Neural cell (in vitro differentiated cells): ENCODE measurements around the gene NDUFA5. TPM values are rescaled to one million over a fixed set of nuclear protein-coding genes. Genes with fewer than 3 reads are reported as not detected.

Source experiments
- H2AFZ ChIP-seq: fragments of 200-600, 300-800 bp; sonication (generic), shearing (Covaris generic); 2 replicates; pipeline ENCODE4 v1.6.0; 2014; ENCODE audit warnings: low read depth, mild to moderate bottlenecking, antibody characterized with exemption, low read length, moderate library complexity
- H3F3A ChIP-seq: fragments of 200-600 bp; shearing (Covaris generic); 2 replicates; pipeline ENCODE4 v1.6.1; 2016; ENCODE audit warnings: mild to moderate bottlenecking, moderate library complexity, mixed read lengths, antibody characterized with exemption, low read length; ENCODE audit not compliant: insufficient read depth, poor library complexity, severe bottlenecking
- H3K27ac ChIP-seq: fragments of 200-600, 300-800 bp; sonication (generic), shearing (Covaris generic); 2 replicates; pipeline ENCODE4 v1.5.1; 2014; ENCODE audit warnings: mild to moderate bottlenecking, low read length, moderate library complexity
- H3K27me3 ChIP-seq: fragments of 300-800, 200-600 bp; sonication (generic), shearing (Covaris generic); 2 replicates; pipeline ENCODE4 v1.6.0; 2014; ENCODE audit warnings: mild to moderate bottlenecking, low read depth, low read length, moderate library complexity; ENCODE audit not compliant: insufficient read depth
- H3K36me3 ChIP-seq: fragments of 300-800, 200-600 bp; sonication (generic), shearing (Covaris generic); 2 replicates; pipeline ENCODE4 v1.5.1; 2014; ENCODE audit warnings: mild to moderate bottlenecking, antibody characterized with exemption, low read length, moderate library complexity; ENCODE audit not compliant: insufficient read depth
- H3K4me2 ChIP-seq: fragments of 300-800, 200-600 bp; sonication (generic), shearing (Covaris generic); 2 replicates; pipeline ENCODE4 v1.6.0; 2014; ENCODE audit warnings: mild to moderate bottlenecking, low read length
- H3K4me3 ChIP-seq: fragments of 300-800, 200-600 bp; sonication (generic), shearing (Covaris generic); 2 replicates; pipeline ENCODE4 v1.5.1; 2014; ENCODE audit warnings: mild to moderate bottlenecking, low read length, moderate library complexity
- H3K79me2 ChIP-seq: fragments of 200-600 bp; shearing (Covaris generic); replicated peaks from 2 replicates; pipeline ENCODE4 v1.6.0; 2014; ENCODE audit warnings: mild to moderate bottlenecking, low read length, moderate library complexity; ENCODE audit not compliant: insufficient read depth
- H3K9ac ChIP-seq: fragments of 300-800, 200-600 bp; sonication (generic), shearing (Covaris generic); 2 replicates; pipeline ENCODE4 v1.6.1; 2016; ENCODE audit warnings: mild to moderate bottlenecking, low read length, mixed read lengths
- H3K9me2 ChIP-seq: fragments of 200-600 bp; shearing (Covaris generic); 2 replicates; pipeline ENCODE4 v1.6.1; 2016; ENCODE audit warnings: mild to moderate bottlenecking, low read length, mixed read lengths; ENCODE audit not compliant: insufficient read depth
- H3K9me3 ChIP-seq: fragments of 200-600, 300-800 bp; sonication (generic), shearing (Covaris generic); 2 replicates; pipeline ENCODE4 v1.6.1; 2016; ENCODE audit warnings: mild to moderate bottlenecking, mixed run types, low read length, moderate library complexity, mixed read lengths
- H4K20me1 ChIP-seq: fragments of 200-600 bp; shearing (Covaris generic); 2 replicates; pipeline ENCODE4 v1.6.1; 2016; ENCODE audit warnings: mild to moderate bottlenecking, mixed run types; ENCODE audit not compliant: insufficient read depth
- EP300 ChIP-seq: fragments of 450-650 bp; conservative IDR thresholded peaks from 2 replicates; pipeline ENCODE4 v1.6.1; 2014; ENCODE audit warnings: antibody characterized with exemption, mild to moderate bottlenecking, moderate library complexity; ENCODE audit not compliant: poor library complexity, severe bottlenecking
- EZH2 ChIP-seq: fragments of 200-600, 300-800 bp; shearing (Covaris generic), sonication (generic); IDR thresholded peaks from 2 replicates; pipeline ENCODE4 v1.6.1; 2014; ENCODE audit warnings: antibody characterized with exemption, low read length, borderline replicate concordance, mild to moderate bottlenecking; ENCODE audit not compliant: insufficient read depth, poor library complexity, severe bottlenecking
- MXI1 ChIP-seq: fragments of 450-650 bp; conservative IDR thresholded peaks from 2 replicates; pipeline ENCODE4 v1.6.1; 2014; ENCODE audit warnings: antibody characterized with exemption, mild to moderate bottlenecking; ENCODE audit not compliant: poor library complexity, severe bottlenecking
- POLR2AphosphoS5 ChIP-seq: IDR thresholded peaks from 2 replicates; pipeline ENCODE4 v1.6.1; 2012
- RAD21 ChIP-seq: fragments of 450-650 bp; conservative IDR thresholded peaks from 2 replicates; pipeline ENCODE4 v1.6.1; 2014; ENCODE audit warnings: antibody characterized with exemption, mild to moderate bottlenecking, moderate library complexity
- REST ChIP-seq: IDR thresholded peaks from 2 replicates; pipeline ENCODE4 v1.6.1; 2012; ENCODE audit warnings: borderline replicate concordance
- SMC3 ChIP-seq: fragments of 450-650 bp; conservative IDR thresholded peaks from 2 replicates; pipeline ENCODE4 v1.6.1; 2014; ENCODE audit warnings: antibody characterized with exemption, mild to moderate bottlenecking, moderate library complexity; ENCODE audit not compliant: poor library complexity
- TAF1 ChIP-seq: IDR thresholded peaks from 2 replicates; pipeline ENCODE4 v1.6.1; 2012; ENCODE audit warnings: low read depth
- polyA plus RNA-seq: library from polyadenylated mRNA; depleted of rRNA; stranded (reverse); fragments of >200 nt; gene quantifications from 2 replicates; pipeline ENCODE4 v1.2.3, GENCODE V29; 2014
- TF ChIP-seq, protein P1 (sequence below): fragments of 450-650 bp; IDR thresholded peaks from 2 replicates; pipeline ENCODE4 v1.5.1; 2014; ENCODE audit warnings: antibody characterized with exemption, mild to moderate bottlenecking, moderate library complexity; ENCODE audit not compliant: poor library complexity, severe bottlenecking

The NDUFA5 gene
- polyA plus RNA-seq, 1 donor from 2014 or later: 406 TPM

GRCh38 chr7:123499211-123499970 lies 58.2 kb downstream of the NDUFA5 start:
- no peak overlapping the region for H3K27ac ChIP-seq
- no peaks in the 10 kb centered on the region for H3K79me2 ChIP-seq

GRCh38 chr7:123498601-123499000 lies 59.0 kb downstream of the NDUFA5 start:
- H3K9ac ChIP-seq: no peak overlapping the region
- no peaks in the 10 kb centered on the region for H3F3A ChIP-seq
- no peaks in the 10 kb centered on the region for H3K9me2 ChIP-seq
- H3K36me3 ChIP-seq: no peaks in the 10 kb centered on the region
- no peaks in the 10 kb centered on the region for H3K79me2 ChIP-seq
- no peaks in the 10 kb centered on the region for H4K20me1 ChIP-seq
- no peak overlapping the region for H3K4me3 ChIP-seq
- H3K4me2 ChIP-seq: no peak overlapping the region
- no peaks in the 10 kb centered on the region for H3K27me3 ChIP-seq
- H3K9me3 ChIP-seq: no peaks in the 10 kb centered on the region
- no peak overlapping the region for H2AFZ ChIP-seq
- no peak overlapping the region for H3K27ac ChIP-seq
- TF ChIP-seq SMC3 (no peak), RAD21 (no peak), EP300 (no peak), EZH2 (no peak), POLR2AphosphoS5 (no peak), REST (no peak), MXI1 (no peak), TAF1 (no peak)

More at GRCh38 chr7:123499211-123499970, 58.2 kb downstream of the NDUFA5 start:
- H3K27me3 ChIP-seq: no peaks in the 10 kb centered on the region
- no peaks in the 10 kb centered on the region for H3K36me3 ChIP-seq
- H2AFZ ChIP-seq: no peak overlapping the region
- H3K4me3 ChIP-seq: no peak overlapping the region
- no peak overlapping the region for H3K4me2 ChIP-seq
- TF ChIP-seq TAF1 (no peak), RAD21 (no peak), EZH2 (no peak), POLR2AphosphoS5 (no peak), MXI1 (no peak), SMC3 (no peak), EP300 (no peak), REST (no peak)
- TF ChIP-seq, protein P1, sequence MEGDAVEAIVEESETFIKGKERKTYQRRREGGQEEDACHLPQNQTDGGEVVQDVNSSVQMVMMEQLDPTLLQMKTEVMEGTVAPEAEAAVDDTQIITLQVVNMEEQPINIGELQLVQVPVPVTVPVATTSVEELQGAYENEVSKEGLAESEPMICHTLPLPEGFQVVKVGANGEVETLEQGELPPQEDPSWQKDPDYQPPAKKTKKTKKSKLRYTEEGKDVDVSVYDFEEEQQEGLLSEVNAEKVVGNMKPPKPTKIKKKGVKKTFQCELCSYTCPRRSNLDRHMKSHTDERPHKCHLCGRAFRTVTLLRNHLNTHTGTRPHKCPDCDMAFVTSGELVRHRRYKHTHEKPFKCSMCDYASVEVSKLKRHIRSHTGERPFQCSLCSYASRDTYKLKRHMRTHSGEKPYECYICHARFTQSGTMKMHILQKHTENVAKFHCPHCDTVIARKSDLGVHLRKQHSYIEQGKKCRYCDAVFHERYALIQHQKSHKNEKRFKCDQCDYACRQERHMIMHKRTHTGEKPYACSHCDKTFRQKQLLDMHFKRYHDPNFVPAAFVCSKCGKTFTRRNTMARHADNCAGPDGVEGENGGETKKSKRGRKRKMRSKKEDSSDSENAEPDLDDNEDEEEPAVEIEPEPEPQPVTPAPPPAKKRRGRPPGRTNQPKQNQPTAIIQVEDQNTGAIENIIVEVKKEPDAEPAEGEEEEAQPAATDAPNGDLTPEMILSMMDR: no peak
- no peaks in the 10 kb centered on the region for H3K9me2 ChIP-seq
- H3K9ac ChIP-seq: no peak overlapping the region
- H3F3A ChIP-seq: no peaks in the 10 kb centered on the region
- H4K20me1 ChIP-seq: no peaks in the 10 kb centered on the region
- H3K9me3 ChIP-seq: no peaks in the 10 kb centered on the region
